HG02759 (cell line): Measurements from ENCODE around the gene MYBPC2.

Experiments
- ATAC-seq: cut with Tn5 transposase; IDR thresholded peaks from one replicate; pipeline ENCODE4 v1.9.1; 2021; ENCODE audit warnings: mild to moderate bottlenecking, moderate library complexity; ENCODE audit not compliant: unreplicated experiment

Gene MYBPC2

DNA sequence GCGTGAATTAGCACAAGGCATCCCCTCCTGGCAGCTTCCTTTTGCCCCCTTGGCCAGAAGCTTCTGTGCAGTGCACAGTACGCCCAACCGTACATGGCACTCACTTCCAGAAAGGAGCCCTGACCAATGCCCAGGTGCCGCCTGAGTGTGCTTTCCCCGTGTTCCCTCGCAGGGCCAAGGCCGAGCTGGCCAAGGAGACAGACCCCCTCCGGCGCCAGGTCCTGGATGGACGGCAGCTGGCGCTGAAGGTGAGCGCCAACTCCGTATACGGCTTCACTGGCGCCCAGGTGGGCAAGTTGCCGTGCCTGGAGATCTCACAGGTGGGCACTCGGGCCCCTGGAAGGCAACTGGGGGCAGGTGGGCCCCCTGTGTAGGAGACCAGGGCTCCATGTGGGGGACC is 23.3 kb upstream of the MYBPC2 start:
- no peak for ATAC-seq

- ATAC-seq = no peak
These were observed 22.6 kb upstream of the MYBPC2 start for GRCh38 chr19:50410109-50410508.

GRCh38 chr19:50412419-50412818 is 20.3 kb upstream of the MYBPC2 start:
- ATAC-seq = no peak

DNA sequence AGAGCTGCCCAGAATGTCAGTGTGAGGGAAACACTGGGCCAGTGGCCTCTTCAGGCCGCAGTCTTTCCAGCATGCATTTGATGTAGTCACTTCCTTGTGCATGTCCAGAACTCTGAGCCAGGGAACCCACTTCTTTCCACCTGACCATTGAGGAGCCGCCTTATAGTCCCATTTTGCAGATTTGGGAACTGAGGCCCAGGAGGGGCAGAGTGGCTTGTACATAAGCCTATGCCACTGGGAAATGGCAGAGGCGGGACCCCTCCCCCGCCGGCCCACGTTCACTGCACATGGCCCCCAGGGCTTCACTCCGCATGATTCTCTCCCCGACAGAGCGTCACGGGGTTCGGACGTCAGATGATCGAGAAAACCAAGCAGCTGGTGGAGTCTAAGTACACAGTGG is 19.6 kb upstream of the MYBPC2 start:
- ATAC-seq = no peak

DNA sequence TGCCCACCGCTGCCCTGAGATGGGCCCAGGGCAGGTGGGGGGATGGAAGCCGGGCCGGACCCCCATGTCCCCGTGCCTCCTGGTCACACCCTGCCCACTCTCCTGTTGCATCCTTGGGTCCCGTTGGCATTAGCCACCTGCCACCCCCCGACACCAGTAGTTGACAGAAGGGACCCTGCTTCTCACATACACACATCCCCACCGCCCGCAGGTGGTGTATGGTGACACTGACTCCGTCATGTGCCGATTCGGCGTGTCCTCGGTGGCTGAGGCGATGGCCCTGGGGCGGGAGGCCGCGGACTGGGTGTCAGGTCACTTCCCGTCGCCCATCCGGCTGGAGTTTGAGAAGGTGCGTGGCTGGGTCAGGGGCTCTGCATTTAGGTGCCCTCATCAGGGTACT is 19.2 kb upstream of the MYBPC2 start:
- ATAC-seq = no peak

GRCh38 chr19:50414864-50415660 is 17.6 kb upstream of the MYBPC2 start:
- ATAC-seq = peak; percentile 28

GRCh38 chr19:50415661-50416033 is 17.0 kb upstream of the MYBPC2 start:
- ATAC-seq = peak; percentile 46

DNA sequence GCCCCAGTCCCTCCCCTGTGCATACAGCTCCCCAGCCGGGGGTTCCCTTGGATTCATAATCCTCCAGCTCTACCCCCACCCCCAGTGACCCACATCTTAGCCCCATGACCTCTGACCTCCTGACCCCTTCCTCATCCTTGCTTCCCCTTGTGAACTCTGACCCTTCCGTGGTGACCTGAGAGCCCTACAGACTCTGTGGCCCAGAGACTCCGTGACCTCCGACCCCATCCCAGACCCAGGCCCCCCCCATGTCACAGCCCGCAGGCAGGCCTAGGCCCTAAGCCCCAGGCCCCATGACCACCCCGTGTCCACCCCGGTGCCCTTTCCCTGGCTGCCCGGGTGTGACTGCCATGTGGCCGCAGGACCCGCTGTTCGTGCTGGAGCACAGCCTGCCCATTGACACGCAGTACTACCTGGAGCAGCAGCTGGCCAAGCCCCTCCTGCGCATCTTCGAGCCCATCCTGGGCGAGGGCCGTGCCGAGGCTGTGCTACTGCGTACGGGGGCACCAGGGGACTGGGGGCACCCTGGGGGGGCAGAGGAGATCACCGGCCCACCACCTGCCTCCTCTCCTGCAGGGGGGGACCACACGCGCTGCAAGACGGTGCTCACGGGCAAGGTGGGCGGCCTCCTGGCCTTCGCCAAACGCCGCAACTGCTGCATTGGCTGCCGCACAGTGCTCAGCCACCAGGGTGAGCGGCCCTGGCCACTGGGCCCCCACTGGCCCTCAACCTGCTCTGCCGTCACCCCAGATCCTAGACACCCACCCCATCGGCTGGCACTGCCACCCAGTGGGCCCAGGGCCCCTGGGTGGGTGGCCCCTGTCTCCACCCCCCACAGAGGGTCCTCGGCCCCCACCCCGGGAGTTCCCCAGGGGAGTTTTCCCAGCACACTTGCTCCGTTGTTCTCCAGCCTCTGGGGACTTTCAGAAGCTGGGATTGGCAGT is 16.4 kb upstream of the MYBPC2 start:
- ATAC-seq = no peak

DNA sequence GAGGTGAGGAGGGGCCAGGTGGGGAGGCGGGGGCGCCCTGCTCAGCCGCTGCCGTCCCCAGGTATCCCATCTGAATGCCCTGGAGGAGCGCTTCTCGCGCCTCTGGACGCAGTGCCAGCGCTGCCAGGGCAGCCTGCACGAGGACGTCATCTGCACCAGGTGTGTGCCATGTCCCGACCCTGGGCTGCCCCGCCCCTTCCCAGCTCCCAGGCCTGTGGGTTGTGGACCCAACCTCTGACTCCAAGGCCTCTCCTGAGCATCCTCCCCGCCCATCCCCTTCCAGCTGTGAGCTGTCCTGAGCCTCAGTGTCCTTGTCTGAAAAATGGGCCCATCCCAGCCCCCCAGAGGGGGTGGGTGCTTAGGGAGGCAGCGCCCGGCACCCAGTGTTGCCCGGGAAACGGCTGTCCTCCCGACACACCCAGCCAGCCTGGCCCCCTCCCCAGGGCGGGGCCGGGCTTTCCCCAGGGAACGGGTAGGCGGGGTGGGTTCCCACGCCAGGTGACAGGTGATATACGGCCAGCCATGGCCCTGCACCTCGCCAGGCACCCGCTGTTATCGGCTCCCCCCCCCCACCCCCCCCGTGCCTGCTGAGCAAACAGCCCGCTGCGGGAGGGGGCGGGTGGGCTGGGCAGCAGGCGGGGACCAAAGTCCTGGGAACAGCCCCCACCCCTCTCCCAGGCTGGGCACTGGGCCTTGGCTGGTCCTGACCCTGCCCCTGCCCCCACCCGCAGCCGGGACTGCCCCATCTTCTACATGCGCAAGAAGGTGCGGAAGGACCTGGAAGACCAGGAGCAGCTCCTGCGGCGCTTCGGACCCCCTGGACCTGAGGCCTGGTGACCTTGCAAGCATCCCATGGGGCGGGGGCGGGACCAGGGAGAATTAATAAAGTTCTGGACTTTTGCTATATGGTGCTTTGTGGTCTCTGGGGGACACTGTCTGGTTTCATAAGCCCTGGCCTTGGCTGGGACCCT is 15.3 kb upstream of the MYBPC2 start:
- ATAC-seq = no peak

- ATAC-seq = no peak
These were observed 14.3 kb upstream of the MYBPC2 start, which contains the start of gene SPIB for GRCh38 chr19:50418176-50419021. SPIB (plus strand) TSS chr19:50418938; CDS start chr19:50418963, 25 bp downstream.

GRCh38 chr19:50419022-50419579 is 13.6 kb upstream of the MYBPC2 start:
- no peak for ATAC-seq

DNA sequence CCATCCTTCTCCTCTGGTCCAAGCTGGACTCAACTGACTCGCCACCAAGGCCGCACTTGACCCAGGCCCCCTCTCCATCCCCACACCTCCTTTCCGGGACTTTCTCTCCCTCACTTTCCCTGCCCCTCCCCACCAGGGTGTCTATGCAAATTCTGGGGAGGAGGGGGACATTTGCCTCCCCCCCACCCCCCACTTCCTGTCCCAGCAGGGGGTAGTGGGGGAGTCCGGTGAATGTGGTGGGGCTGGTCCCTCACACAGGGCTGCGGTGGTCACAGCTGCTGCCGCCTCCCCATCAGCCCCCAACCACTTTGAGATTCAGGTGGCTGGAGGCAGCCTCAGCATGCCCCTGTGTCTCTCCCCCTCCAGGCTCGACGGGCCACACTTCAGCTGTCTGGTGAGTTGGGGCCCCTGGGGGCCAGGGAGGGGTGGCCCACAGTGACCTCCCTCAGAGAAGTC is 13.1 kb upstream of the MYBPC2 start:
- ATAC-seq = peak; percentile 29

DNA sequence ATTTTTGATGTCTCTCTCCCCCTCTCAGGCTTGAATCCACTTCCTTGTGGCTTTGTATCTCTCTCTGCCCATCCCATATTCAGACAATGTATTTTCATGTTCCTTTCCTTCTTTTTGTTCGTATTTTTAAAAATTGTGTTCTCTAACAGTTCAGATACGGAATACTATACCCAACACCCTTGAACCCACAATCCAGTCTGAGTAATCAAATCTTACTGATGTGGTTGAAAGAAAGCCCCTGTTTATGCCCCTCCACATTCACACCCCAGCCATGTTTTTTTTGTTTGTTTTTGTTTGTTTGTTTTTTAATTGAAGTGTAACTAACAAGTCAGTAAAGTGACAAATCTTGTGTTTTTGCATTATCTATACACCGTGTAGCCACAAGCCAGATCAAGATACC is 12.6 kb upstream of the MYBPC2 start:
- no peak for ATAC-seq

DNA sequence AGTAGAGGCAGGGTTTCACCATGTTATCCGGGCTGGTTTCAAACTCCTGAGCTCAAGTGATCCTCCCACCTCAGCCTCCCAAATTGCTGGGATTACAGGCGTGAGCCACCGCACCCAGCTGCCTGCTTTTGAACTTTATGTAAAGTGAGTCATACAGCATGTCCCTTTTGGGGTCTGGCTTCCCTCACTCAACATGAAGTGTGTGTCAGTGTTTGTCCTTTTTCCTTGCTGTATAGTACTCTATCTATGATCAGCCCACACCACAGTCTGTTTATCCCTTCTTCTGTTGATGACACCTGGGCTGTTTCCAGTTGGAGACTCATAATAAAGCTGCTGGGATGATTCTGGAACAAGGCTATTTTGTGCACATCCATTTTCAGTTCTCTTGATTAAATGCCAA is 11.9 kb upstream of the MYBPC2 start:
- ATAC-seq = no peak

- ATAC-seq = no peak
These were observed 10.1 kb upstream of the MYBPC2 start for GRCh38 chr19:50422397-50423278.

DNA sequence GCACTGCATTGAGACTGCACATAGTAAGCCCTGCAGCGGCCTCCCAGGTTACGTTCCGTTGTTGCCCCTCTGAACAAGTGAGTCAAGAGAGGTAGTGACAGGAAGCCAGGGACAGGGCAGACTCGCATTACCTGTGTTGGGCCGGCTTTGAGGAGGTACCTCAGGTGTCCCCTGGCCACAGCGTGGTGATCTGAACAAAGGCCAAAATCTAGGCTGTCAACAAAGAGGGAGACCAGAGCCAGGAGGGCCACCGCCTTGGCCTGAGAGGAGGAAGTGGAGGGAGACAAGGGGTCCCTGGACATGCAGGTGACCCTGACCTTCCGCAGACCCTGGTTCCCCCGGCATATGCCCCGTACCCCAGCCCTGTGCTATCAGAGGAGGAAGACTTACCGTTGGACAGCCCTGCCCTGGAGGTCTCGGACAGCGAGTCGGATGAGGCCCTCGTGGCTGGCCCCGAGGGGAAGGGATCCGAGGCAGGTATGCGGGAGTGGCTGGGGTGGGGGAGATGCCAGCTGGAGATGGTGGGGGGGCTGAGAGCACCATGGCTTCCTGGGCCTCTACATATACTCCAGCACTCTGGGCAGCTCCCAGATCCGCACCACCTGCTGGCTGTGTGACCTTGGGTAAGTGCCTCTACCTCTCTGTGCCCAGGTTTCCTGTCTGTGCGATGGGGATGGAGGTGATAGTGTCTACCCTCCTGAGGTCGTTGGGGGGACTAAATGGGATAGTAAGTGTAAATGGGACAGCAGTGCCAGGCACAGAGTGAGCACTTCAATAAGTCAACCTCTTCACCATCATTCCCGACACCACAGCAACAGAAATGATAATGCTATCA is 9.2 kb upstream of the MYBPC2 start:
- no peak for ATAC-seq

GRCh38 chr19:50425581-50425980 is 7.1 kb upstream of the MYBPC2 start:
- ATAC-seq = no peak
